GM21390 (cell line): ENCODE data around the gene CNTN4.

Experiments used
- ATAC-seq: cut with Tn5 transposase; IDR thresholded peaks from one replicate; pipeline ENCODE4 v1.9.1; 2021; ENCODE audit not compliant: unreplicated experiment

The CNTN4 gene

DNA sequence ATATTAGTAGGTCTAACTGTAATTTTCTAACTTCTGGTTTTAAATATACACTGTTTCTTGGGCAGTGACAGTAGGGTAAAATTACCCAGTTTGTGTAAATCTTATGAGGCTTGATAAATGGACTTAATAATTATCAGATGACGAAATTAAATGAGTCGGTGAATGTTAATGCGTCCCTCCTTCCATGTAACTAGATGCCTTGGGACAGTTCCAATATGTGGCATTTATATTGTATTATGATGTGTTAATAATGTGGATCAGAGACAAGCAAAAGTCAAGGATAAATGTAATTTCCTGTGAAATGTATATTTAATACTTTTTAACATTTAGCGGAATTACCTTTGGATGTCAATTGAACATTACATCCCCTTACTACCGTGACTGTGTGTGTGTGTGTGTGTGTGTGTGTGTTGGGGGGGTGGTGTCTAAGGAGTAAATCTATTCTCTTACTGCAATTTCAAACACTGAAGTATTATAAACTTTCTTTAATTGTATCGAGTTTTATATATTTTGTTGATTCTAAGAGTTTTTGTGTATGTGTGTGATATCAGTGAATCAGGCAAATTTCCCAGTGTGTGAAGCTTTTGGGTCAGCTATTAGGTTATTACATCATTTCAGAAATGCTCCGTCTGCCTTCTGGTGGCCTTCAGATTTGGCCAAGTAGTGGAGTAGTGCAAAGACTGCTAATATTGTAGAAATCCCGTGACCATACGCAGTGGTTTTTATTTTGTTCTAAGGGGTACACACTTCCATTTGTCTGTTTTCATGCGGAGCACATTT lies 50.1 kb downstream of the CNTN4 start:
- no peak for ATAC-seq

DNA sequence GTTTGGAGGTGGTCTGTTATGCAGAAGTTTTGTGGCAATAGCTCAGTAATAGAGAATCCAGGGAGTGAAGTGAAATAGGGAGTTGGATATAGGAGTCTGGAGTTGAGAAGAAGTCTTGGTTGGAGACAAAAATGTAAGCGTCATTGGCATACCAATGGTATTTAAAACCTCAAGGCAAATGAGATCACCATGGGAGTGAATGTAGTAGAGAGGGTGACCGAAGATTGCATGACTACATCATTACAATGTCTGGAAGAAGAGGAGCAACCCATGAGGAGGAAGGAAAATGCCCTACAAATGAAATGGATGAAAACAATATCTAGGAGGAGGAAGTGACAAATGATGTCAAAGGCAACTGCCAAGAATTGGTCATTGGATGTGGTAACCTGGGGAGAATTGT lies 54.4 kb downstream of the CNTN4 start:
- no peak for ATAC-seq

DNA sequence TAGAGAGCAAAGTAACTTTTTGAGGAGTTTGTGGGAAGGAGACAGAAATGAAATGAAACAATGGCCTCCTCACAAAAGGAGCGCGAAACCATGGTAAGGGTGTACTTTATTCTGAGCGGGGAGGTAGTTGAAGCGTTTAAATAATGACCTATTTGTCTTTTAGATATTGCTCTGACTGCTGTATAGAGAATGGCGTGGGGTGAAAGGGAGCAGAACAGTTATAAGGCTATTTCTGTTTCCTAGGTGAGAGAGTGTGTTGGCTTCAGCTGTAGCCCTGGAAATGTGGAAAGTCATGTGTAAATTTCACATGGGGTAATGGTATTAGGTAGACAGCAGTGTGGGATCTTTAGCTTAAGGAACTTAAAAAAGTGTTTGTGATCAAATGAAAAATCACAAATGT lies 54.9 kb downstream of the CNTN4 start:
- no peak for ATAC-seq

DNA sequence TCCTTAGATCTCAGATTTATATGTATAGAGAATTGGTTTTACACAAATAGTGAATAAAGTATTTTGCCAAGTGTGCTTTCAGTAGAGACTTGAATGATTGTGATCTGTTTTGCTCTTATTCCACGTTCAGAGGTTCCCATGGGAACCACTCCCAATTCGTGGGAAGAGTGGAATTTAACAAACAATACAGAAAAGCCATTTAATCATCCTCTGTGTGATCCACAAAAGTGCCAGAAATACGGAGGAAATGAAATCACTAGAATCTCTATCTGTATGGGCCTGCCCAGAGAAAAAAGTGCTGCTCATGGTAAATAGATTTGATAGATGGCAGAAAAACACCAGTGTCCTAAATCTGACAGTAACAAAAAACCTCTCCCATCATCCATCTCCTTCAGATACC lies 56.0 kb downstream of the CNTN4 start:
- ATAC-seq, result no peak

DNA sequence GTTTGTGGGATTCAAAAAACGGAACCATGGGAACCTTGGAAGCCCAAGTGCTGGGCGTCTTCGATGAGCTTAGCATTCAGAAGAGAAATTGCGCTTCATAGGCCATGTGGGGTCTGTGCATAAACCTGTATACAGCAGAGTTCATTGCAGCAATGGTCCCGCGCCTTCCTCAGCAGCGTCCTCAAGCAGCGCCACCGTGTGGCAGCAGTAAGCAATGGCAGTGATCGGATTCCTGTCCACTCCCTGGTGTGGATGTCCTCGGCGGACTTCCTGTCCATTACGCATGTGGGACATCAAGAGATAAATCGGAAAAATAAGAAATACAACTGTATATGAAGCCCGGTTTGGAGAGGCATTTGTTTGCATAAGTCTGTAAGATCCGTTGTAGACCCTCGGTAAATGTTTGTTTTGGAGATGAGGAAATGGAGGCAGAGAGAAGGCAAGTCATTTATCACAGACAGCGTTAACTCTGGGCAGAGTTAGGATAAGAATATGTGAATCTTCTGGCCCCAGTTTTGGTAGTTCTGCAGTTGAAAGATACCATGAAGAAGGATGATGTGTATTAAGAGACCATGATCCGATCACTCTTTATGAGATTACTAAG lies 57.7 kb downstream of the CNTN4 start:
- peak; percentile 77 for ATAC-seq

DNA sequence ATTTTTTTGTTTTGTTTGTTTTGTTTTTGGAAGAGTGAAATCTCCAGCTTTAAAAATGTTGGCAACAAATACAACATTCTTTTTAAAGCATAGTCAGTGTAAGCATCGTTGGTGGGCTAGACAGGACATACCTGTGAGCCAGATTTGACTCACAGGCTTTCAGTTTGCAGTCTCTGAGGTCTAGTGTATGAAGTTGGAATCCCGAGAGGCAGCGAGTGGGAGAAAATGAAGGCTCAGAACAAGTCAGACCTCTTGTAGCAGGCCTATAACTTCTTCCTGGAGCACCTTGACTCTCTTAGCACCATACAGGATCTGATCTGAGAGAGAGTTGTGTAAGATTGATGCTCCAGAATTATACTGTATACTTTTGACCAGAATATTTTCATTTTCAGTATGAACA lies 60.2 kb downstream of the CNTN4 start:
- ATAC-seq, result no peak

DNA sequence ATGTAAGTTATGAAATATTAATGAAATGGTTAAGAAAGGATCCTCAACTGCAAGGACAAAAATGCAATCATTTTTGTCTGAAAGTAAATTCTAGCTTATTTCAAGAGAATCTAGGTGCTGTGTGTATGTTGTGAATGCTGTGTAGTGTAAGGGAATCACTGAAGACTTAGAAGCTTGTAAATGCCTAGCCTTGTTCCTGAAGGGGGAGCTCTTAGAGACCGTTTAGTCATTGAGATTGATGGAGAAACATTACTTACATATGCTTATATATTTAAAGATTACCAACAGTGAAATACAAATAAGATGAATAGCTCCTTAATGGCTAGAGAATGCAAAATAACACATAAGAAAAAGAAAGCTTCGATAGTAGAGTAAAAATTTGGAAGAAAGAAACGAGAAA lies 67.9 kb downstream of the CNTN4 start:
- ATAC-seq, result no peak

DNA sequence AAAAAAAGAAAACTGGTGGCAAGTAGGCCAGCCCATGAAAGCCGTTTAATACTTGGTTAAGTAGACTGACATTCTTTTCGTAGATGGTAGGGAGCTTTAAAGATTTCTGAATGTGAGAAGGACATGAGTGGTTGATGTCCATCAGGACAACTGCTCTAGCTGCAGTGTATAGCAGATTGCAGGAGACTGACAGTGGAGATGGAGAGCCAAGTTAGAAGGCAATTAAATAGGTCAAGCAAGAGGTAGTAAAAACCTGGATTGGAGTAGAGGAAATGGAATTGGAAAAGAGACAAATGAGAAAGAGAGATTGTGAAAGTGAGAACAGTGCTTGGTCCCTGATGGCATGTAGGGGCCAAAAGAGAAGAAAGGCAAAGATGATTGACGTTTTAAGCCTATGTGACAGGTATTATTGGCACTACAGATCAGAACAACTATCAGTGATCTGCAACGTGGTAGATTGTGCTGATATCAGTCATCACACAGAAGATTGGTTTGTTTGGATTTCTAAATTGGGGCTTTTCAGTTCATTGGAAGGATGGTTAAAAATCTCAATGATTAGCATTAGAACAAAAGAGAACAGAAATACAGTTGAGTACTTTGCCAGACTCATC lies 74.0 kb downstream of the CNTN4 start:
- ATAC-seq, result no peak

DNA sequence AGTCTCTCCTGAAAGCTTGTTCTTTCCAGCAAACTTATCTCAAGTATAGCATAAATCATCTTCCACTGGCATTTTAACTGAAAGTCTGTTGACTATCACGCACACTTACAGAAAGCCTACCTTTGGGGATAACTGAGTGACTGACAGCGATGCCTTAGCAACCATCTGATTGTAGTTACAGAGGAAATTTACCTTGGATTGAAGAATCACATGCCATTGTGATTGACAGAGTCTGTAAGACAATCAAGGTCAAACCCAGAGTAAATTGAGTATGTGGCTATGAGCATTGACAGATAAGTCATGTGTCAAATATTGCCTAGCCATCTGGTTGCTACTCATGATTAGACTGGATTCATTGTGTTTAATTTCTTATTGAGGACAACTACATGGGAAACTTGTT lies 82.0 kb downstream of the CNTN4 start:
- ATAC-seq, result no peak

DNA sequence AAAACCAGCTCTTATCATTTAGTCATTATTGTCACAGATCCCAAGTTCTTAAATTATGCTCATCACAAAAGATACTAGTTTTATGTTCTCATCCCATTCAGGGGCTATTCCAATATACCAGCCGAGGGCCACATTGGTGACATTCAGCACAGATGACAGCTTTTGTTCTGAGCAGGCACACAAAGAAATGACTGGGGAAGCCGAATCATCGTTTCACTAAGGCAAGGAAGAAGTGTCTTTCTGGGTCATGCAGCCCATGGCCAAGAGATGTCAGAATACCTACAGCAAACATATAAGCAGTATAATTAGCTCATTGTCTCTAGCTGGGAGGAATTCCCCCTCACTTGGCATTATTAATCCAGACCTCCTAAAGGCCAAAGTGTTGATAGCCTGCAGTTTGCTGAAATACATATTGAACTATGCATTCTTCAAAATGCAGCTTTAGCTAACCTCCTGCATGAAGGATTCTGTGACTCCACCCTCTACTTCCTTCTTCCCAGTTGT lies 100.2 kb downstream of the CNTN4 start:
- no peak for ATAC-seq

DNA sequence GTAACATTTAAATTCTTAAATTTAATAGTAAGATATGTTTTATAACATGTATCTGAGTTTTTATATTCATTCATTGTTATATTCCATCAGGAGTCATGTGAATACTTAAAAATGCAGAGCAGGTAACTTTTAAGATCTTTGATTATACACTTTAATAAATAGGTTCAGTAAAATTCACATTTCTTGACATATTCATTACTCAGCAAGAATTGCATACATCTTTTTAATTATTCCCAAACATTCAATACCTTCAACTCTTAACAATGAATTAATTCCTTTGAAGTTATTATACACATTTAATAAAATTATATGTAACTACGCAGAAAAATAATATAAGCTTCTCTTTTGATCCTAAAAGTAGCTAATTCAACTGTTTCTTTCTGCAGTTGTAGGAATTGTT lies 105.4 kb downstream of the CNTN4 start:
- no peak for ATAC-seq

DNA sequence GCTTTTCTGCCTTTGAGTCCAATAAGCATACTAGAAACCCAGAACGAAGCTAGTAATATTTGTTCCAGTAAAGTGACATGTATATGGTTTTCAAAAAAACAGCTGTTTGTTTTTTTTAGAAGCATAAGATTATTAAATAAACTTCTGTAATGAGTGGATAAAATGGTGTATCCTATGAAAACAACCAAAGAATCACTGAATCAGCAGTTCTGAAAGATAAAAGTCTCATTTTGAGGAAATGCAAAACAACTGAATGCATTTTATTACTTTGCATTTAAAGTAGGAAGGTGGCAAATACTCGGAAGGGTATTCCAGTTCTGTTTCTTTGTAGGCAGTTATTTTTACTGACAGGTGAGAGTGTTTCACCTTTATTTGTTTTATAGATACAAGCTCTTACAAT lies 107.0 kb downstream of the CNTN4 start:
- no peak for ATAC-seq

DNA sequence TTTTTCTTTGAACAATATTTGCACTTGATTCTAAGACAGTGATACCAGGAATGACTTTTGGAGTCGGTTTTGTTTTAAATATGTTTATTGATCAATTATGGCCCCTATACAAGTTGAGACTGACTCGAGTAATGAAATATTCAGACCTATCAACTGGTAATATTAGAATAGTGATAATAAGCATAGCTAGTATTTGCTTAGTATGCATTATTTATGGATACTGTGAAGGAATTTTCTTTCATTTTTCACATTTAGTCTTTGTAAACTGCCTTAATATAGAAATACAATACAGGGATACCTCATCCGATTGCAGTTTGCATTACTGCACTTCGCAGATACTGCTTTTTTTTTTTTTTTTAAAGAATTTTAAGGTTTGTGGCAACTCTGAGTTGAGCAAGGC lies 107.9 kb downstream of the CNTN4 start:
- ATAC-seq, result no peak

DNA sequence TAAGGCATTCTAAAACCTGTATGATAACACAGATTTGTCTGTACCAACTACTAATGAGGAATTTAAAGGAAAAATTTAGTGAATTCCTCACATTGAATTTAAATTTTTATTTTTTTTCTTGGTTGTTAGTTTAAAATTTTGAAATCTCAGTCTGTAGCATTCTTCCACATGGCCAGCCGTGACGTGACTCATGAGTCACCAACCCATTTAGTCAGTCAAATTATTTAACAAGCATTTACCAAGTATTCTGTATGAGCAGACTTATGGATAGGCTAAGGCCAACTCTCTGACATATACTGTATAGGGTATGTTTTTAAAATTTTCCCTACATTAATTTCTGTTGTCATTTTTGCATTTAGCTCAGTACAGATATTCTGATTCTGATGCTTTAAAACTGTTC lies 112.9 kb downstream of the CNTN4 start:
- ATAC-seq, result no peak

DNA sequence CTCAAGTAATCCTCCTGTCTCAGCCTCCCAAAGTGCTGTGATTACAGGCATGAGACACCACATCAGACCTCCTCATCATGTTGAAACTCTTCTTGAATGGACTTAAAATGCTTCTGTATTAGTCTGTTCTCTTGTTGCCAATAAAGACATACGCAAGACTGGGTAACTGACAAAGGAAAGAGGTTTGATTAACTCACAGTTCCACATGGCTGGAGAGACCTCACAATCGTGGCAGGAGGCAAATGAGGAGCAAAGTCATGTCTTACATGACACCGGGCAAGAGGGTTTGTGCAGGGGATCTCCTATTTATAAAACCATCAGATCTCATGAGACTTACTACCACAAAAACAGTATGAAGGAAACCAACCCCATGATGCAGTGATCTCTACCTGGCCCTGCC lies 113.5 kb downstream of the CNTN4 start:
- no peak for ATAC-seq

DNA sequence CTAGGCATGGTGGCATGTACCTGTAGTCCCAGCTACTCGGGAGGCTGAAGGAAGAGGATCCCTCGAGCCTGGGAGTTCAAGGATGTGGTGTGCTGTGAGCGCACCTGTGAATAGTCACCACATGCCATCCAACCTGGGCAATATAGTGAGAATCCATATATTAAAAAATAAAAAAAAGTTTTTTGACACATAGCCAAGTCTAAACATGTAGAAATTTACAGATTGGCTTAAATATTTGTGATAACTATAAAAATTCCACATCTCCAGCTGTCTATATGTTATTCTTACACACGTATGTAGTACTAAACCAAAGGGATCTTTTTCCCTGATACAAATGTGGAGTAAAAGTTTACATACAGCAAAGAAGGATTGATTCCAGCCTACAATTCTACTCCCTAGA lies 119.7 kb downstream of the CNTN4 start:
- ATAC-seq, result no peak

DNA sequence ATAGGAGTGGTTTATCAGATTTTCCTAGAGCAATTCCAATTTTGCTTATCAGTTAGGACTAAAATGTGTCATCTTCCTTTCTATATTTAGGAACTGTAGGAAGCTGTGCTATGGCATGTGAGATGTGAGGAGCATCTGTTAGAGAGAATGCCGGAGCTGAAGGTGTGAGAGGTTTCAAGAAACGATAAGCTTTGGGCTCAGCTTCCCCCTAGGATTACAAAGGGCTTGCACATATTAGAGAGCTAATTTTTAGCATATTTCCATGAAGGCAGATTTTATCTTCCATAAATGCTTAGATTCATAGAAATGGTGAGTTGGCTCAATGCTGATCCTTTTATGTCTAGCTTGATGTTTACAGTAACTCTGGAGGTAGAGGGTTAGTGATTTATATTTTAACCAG lies 120.2 kb downstream of the CNTN4 start:
- ATAC-seq, result no peak

DNA sequence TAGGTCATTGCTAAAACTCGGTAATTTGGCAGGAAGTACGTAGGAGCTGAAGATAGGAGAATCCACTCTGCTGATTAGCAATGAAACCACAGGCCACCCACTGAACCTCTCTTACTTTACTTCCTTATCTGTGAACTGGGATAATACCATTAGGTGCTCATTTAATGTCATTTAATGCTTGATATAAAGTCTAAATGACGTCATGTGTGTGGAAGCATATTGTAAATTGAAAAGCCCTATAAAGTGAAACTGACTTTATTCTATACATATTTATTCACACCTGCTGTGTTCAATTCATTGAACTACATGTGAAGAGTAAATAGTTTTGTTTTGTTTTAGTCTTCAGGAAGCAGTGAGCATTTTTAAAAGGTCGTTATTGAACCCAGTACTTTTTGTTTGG lies 137.5 kb downstream of the CNTN4 start:
- no peak for ATAC-seq

DNA sequence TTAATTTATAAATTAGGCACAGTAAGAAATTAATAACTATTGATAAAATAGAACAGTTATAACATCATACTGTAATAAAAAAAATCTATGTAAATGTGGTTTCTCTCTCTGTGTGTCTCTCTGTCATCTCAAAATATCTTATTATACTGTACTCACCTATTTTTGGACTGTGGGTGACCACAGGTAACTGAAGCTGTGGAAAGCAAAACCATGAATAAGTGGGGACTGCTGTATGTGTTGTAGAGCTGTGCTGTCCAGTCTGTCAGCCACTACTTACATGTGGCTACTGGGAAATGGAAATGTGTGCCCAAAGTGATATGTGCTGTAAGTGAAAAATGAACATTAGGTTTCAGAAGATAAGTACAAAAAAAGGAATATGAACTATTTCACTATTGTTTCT lies 145.5 kb downstream of the CNTN4 start:
- no peak for ATAC-seq

DNA sequence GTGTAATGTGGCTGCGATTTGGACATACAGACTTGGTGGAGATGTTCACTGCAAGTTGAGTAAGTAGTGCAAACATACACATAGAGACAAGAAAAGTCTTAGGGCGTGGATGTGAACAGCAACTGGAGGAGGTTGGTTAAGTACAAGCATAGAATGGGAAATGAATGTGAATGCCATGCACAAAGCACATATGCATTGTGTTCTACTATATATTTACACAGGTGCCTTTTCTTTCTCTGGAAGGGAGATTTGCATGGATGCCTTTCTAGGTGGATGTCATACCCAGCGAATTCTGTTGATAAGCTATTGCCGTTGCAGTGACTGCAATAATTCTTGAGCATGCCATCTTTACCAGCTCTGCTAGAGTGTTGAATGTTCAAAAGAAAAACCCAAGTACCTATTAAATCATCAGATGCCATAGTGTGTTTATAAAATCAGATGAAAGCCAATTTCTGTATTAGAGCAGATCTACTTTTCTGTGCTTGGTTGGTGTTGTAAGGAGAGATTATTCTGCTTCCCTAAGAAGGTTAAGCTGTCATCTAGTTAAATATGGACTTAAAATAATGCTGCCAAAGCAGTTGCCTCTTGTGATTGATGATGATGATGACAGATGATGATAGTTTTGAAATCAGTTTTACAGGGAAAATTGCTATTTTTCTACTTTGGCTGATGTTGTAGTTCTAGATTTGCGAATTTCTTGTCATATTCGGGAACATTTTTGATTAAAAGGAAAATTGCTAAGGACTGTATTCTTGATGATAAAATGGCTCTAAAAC lies 148.4 kb downstream of the CNTN4 start:
- ATAC-seq, result no peak

DNA sequence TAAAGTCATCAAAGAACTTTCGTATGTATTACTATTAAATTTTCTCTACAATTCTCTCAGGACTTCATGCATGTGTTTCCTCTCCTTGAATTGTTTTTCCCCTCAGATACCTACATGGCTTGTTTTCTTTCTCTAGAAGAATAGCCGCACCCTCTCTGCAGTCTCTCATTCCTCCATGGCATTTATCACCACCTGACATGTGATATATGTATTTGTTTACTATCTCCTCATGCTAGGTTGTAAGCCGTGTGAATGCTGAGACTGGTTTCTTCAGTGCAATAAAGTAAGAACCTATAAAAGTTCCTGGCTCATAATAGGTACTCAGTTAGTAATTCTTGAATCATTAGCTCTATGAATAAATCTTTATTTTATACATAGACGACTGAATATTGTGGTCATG lies 149.2 kb downstream of the CNTN4 start:
- no peak for ATAC-seq

DNA sequence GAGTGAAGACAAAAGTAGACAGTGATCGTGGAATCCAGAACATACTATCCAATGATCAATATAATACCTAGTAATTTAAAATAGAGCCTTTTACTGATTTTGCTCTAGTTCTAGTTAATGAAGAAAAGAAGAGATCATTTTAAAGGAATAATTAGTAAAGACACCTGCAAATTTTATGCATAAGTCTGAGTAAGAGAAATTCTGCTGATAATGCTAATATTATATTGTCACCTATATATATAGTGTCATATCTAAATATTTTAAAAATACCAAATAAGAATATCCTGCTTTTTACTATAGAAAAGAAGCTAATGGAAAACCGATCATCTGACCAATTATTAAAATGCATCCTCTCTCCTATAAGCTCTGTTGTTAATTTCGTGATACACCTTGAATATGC lies 152.1 kb downstream of the CNTN4 start:
- no peak for ATAC-seq
